ENCODE measurements around the gene TPM4.
A peak's percentile ranks its signal among the peaks of the same experiment; 100 is the strongest.
"Not testable (repeated sequence)": the region's sequence is repeated elsewhere in the genome, so short reads cannot be mapped to it uniquely, and the experiment has no call there.

TPM4 gene

DNA sequence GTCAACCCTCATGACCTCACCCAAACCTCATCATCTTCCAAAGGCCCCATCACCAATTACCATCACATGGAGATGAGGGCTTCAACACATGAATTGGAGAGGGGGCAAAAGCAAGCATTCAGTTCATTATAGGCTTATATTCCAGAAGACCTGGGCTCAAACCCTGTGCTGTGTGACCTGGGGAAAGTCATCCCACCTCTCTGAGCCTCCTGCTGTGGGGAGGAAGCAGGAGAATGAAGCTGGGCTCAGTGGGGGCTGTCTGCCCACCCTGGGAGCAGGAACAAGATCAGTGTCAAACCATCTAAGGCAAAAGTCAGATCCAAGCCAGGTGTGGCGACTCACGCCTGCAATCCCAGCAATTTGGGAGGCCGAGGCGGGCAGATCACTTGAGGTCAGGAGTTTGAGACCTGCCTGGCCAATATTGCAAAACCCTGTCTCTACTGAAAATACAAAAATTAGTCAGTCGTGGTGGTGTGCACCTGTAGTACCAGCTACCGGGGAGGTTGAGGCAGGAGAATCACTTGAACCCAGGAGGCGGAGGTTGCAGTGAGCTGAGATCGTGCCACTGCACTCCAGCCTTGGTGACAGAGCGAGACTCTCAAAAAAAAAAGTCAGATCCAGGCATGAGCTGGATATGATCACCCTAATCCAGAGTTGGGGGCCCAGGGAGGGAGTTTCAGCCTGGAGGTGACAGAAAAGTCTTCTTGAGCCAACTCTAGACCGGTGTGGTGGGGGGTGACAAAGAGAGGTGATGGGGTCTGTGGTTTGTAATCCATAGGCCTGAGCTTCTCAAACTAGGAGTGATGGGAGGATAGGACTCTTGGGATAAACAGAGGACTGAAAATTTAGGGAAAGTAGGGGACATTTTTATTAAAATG lies 1.6 kb upstream of the TPM4 start:
- no peak for DNase-seq

DNA sequence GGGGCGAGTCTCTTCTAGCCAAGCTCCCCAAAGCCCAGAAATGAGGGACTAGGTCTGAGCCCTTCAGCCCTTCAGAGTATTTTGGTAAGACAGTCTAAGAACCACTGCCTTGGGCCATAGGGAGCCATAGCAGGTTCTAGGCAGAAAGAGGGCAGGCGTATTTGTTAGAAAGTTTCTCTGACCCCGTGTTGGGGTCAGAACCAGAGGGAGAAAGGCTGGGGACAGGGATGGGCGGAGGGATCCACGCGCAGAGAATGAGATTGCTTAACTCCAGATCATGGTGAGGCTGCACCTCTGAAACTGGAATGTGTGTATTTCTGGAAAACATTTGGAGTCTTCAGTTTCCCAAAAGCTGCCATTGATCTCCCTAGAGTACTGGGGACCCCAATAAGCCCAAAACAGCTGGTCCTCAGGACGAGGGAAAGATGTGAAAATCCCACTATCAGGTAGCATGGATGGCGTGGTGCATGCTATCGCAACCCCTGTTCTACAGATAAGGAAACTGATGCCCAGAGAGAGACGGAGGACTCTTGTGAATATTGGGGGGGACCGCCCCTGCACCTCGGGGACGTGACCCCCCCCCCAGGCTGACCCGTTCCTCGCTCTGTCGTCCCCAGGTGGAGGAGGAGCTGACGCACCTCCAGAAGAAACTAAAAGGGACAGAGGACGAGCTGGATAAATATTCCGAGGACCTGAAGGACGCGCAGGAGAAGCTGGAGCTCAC lies 703 bp upstream of the TPM4 start:
- DNase-seq, result no peak

DNA sequence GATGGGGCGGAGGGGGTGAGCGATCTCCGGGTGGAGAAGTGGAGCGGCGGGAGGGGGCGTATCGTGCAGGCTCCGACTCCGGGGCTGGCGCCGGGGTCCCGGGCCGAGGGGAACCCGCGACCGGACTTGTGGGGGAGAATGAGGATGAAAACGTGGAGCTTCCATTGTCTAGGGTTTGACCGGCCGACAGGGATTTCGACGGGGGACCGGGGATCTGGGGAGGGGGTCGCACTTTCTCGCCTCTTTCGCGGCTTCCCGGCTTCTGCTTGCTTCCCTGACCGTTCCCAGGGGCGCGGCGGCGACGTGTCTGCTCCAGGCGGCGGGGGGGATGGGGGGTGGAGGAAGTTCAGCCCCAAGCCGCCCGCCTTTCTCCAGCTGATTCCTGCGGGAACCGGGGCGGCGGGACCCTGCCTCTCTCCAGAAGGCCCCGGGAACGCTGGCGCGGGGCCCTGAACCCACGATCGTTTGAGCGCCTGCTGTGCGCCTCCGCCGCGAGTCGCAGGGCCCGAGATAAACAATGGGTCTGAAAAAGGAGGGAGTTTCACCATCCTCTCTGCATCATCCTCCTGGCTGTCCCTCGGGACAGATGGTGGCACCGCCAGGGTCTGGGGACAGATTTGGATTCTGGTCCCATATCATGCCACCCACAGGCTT lies 790 bp downstream of the TPM4 start:
- peak; percentile 19 for DNase-seq

DNA sequence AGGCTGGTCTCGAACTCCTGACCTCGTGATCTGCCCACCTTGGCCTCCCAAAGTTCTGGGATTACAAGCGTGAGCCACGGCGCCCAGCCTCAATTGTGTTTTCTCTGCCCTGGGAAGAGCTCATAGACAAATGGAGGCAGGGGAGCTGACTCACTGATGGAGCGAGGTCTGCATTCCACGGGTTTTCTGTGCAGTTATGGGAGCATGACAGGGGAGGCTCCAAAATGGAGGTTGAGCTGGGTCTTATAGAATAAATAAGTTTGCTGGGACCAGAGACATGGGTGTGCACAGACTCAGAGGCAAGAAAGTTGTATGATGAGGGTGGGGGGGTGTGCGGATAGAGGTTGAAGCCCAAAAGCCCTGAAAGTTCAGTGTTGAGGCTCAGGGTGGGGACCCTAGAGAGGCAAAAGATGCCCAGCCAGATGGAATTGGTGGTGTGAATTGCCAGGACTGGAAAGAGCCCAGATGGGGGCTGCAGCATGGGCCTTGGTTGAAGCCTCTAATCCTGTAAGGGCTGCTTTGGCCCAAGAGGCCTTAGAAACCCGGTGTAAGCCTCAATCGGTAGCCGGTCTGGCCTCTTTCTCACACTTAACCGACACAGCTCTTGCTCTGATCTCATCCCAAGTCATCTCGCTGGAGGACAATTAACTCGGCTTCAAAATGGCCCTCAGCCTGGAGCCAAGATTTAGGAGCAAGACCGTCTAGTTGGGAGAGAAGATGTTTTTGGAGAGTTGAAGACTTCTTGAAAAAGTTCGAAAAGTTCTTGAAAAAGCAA lies 1.9 kb downstream of the TPM4 start:
- no peak for DNase-seq

DNA sequence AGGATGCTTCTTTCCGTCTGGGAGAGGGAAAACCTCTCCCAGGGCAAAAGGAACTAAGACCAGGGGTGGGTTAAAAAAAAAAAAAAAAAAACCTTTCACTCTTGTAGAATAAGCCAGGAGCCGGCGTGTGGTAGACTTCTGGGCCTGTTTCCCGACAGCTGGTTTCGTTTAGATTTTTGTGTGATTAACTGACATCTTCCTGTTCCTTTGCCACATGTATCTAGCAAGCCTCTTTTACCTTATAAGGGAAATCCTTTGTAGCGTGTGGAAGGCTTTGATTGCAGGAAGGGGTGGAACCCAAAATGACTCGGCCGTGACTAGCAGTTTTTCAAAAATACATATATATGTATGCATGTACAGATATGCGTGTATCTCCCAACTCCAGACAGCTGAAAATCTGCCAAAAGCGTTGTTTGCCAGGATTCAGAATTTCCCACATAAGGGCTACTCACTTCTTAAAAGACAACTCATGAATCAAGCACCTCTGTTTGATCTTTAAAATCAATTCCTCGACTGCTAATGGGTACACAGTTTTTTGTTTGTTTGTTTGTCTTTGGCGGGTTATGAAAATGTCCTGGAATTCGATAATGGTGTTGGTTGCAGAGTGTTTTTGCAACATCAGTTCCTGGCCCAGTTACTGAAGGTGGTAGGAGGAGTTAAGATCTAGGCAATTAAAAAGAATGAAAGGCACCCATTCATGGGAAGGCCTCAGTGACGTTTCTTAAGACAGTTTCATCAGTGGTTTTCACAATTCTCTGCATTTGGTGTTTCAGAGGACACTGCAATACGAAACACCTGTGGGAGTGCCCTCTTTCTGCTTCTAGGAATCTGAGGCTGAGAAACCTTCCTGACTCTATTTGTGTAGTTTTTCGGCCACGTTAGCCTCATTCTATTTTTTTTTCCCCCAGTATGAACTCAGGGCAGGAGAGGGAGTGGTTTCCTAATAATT lies 2.7 kb downstream of the TPM4 start:
- no peak for DNase-seq

DNA sequence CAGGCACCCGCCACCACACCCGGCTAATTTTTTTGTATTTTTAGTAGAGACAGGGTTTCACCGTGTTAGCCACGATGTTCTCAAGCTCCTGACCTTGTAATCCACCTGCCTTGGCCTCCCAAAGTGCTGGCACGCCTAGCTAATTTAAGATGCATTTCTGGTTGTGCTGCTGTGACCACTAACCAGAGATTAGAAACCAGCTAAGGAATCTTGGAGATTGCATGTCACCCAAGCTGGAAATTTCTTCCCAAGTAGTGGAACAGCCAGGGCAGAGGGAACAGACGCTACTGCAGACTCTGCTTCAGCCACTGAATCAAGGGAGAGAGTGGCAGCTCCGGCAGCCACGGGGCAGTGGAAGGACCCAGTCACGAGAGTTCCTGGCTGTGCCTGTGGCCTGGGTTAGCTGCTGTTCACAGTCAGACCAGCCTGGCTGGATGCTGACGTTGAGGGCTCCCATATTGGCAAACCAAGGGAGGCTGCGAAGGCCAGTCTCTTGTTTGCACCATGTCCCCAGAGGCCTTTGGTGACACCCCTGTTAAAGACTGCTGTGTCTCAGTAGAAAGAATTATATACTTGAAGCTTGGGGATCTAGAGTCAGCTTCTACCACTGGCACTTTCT lies 7.9 kb downstream of the TPM4 start:
- no peak for DNase-seq

DNA sequence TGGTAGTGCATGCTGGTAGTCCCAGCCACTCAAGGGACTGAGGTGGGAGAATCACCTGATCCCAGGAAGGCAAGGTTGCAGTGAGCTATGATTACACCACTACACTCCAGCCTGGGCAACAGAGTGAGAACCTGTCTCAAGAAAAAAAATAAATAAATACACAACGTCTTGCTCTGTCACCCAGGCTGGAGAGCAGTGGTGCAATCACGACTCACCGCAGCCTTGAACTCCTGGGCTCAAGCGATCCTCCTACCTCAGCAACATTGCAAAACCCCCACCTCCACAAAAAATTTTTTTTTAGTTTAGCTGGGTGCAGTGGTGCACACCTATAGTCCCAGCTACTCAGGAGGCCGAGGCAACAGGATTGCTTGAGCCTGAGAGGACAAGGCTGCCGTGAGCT lies 8.8 kb downstream of the TPM4 start:
- DNase-seq, result no peak

GRCh38 chr19:16087404-16087803 lies 11.1 kb downstream of the TPM4 start:
- not testable (repeated sequence) for DNase-seq

DNA sequence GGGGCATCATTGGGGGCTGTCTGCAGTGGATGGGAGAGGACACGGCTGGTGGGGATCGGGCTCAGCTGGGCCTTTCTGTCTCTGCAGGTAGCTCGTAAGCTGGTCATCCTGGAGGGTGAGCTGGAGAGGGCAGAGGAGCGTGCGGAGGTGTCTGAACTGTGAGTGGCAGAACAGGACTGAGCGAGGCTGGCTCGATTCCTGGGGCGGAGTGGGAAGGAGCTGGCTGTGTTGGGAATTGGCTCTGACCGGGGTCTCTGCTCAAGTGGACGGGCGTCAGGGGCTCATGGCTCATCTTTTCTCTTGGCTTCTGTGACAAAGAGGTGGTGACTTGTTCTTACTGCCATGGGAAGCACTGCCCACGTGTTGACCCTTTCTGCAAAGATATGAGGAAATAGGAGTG lies 11.6 kb downstream of the TPM4 start:
- no peak for DNase-seq

DNA sequence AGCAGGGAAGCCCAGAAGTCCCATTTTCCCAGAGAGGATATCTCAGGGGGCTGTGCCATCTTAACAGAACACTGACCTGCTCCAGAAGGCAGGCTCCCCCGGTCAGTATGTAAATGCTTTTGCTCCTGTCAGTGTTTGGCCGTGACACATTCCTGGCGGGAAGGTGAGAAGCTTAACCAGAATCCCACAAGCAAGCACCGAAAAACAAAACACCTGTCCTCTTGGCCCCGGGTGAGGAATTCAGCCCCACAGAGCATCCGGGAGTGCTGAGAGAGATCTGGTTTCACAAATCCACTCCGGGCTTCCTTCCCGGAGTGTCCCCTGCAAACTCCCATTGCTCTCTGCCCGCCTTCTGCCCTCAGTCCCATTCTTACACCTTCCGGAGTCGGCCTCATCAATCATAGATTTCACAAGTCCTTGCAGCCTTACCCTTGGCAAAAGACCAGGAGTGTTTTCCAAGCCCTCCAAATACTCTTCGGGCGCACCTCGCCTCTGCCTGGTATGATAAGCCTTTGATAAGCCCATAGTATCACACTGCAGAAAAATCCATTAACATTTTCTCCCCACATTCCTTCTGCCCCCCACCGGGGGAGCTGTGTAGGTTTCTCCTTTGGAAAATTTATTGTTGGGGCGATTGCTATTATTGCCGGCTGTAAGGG lies 12.2 kb downstream of the TPM4 start:
- DNase-seq, result no peak

DNA sequence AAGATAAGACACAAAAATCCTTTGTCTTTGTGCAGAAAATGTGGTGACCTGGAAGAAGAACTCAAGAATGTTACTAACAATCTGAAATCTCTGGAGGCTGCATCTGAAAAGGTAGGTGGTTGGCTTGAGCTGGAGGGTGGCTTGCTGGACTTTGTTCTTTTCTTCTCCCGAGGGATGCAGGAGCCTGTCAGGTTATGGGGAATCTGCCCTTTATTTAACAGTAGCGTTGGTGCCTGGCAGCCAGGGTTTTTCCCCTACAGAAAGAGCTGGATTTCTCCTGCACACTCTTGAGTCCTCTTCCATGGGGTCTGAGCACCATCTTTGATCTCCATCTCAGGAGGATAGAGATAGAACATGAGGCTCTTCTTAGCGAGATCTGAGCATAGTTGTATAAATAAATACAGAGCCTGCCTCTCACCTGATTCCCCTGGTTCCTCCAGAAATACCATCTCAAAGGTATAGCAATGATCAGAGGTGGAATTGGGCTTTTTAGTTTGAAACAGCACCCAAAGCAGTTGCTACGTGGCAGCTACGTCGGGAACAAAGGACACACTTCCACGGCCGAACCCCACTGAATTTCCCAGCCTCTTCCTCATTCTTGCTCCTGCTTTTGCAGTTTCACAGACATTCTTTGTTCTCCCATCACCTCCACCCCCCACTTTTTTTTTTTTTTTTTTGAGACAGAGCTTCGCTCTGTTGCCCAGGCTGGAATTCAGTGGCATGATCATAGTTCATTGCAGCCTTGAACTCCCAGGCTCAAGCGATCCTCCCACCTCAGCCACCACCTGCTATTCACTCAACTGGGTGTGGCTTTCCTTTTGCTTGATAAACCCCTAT lies 12.9 kb downstream of the TPM4 start:
- no peak for DNase-seq

- DNase-seq, result no peak
Measured at GRCh38 chr19:16091546-16092475, 15.5 kb downstream of the TPM4 start.

DNA sequence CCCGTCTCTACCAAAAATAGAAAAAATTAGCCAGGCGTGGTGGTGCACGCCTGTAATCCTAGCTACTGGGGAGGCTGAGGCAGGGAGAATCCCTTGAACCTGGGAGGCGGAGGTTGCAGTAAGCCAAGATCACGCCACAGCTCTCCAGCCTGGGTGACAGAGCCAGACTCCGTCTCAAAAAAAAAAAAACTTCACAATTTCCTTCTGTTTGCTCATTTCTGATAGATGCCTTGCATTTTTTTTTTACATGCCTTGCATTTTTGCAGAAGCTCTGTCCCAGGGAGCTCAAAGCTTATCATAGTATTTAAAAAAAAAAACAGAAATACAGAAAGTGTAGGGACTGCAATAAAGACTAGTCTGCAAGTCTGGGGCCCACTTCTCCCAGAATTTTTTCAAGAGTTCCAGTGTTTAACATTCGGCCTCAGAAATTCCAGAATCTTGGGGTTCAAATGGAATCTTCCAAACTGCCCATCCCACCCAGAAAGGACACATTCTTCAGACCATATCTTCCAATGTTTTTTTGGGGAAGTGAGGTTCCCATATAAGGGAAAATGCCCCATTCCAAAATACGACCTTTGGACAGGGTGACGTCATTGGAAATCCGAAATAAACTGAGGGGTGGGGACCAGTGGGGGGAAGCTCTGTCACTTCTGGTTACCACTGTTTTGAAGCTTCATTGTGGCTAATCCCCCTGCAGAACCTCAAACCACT lies 18.2 kb downstream of the TPM4 start:
- no peak for DNase-seq

GRCh38 chr19:16095071-16095571 lies 18.8 kb downstream of the TPM4 start:
- no peak for DNase-seq

DNA sequence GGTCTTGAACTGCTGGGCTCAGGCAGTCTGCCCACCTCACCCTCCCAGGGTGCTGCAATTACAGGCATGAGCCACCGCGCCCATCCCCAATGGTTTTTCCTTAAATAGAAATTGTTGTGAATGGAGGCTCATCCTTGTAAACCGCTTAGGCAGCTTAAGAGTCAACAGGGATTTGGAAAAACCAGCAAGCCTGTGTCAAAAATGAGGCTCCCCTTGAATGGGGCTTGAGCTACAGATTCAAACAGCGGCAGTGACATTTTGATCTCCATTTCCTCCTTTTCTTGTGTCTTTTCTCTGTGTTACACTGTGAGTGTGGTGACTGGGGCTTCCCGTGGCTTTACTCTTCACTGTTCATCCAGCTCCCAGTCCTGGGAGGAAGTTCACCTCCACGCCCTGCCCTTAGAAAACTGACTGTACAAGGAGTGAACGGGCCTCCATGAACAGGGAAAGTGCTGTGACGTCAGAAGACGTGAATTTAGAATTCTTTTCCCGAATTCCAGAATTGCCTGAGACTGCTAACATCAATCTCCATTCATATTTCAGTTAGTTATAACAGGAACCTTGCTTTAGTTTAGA lies 20.1 kb downstream of the TPM4 start:
- no peak for DNase-seq

- no peak for DNase-seq
Measured at GRCh38 chr19:16098416-16098768, 22.1 kb downstream of the TPM4 start.

GRCh38 chr19:16098821-16099220 lies 22.5 kb downstream of the TPM4 start:
- no peak for DNase-seq

Data from NCI-H345 (cell line).